Lower lobe of right lung (tissue), 2 donors: ENCODE measurements around the gene GMPR. TPM values are rescaled to one million over a fixed set of nuclear protein-coding genes. Genes with fewer than 3 reads are reported as not detected.

Source experiments
- ATAC-seq, 2 donors: fragments of 200-7000 bp; cut with Tn5 transposase; one replicate each; pipeline ENCODE4 v1.9.1; 2020 to 2022; ENCODE audit warnings: mild to moderate bottlenecking in 2 of 2, moderate library complexity in 2 of 2
- DNase-seq: peaks from one replicate; pipeline ENCODE4 v3.0.0-alpha.2; 2020
- H3K27ac ChIP-seq: fragments of 200-600 bp; one replicate; pipeline ENCODE4 v1.8.0; 2022
- H3K27me3 ChIP-seq: fragments of 200-600 bp; one replicate; pipeline ENCODE4 v1.8.0; 2022; ENCODE audit warnings: low read depth
- H3K36me3 ChIP-seq: fragments of 200-600 bp; one replicate; pipeline ENCODE4 v1.8.0; 2022; ENCODE audit warnings: mild to moderate bottlenecking
- H3K4me1 ChIP-seq: fragments of 200-600 bp; one replicate; pipeline ENCODE4 v1.8.0; 2022
- H3K4me3 ChIP-seq: fragments of 200-600 bp; one replicate; pipeline ENCODE4 v1.8.0; 2022; ENCODE audit warnings: mild to moderate bottlenecking
- H3K9me3 ChIP-seq: fragments of 200-600 bp; one replicate; pipeline ENCODE4 v1.8.0; 2022
- intact Hi-C: fragments of 100-400 bp; cut with DNase I; formaldehyde crosslinking; loops from one replicate; pipeline ENCODE4 v1.11.0; 2022
- total RNA-seq: library from RNA; stranded (reverse); fragmentation: NEBNext Ultra II Directional; extraction: Animal tissue kit (Norgen Biotek cat#: 25700); gene quantifications from one replicate; pipeline ENCODE4 v1.2.1, GENCODE V29; 2021
- TF ChIP-seq, protein P1 (sequence below): fragments of 200-600 bp; IDR thresholded peaks from one replicate; pipeline ENCODE4 v1.8.0; 2022; ENCODE audit warnings: antibody characterized with exemption, mild to moderate bottlenecking
- donor health status: DM: no; HTN: yes; CAD: no; lungs with severe emphysema.

The GMPR gene
- total RNA-seq, 1 donor from 2014 or later: 22.5 TPM

DNA sequence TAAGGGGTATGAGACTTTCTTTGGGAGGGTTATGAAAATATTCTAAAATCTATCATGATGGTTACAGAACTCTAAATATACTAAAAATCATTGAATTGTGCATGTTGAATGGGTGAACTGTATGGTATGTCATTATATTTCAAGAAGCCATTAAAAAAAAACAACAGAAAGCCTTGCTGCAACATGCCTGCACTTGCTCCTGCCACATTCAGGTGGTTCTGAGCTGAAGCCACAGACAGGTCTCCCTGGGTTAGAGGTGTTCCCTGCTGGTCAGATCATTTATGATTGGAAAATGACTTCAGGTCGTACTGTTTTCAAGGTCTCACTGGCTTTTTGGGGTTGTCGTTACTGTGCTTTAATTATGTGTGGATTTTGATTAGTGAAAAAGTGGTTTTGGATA is 13.3 kb downstream of the GMPR start:
- no peaks in the 10 kb centered on the region for H3K4me1 ChIP-seq
- no peaks in the 10 kb centered on the region for H3K9me3 ChIP-seq
- H3K27ac ChIP-seq: no peak overlapping the region
- peaks cover 21% of the 10 kb centered on the region for H3K36me3 ChIP-seq
- no peak for ATAC-seq
- no peaks in the 10 kb centered on the region for H3K27me3 ChIP-seq
- TF ChIP-seq, protein P1, sequence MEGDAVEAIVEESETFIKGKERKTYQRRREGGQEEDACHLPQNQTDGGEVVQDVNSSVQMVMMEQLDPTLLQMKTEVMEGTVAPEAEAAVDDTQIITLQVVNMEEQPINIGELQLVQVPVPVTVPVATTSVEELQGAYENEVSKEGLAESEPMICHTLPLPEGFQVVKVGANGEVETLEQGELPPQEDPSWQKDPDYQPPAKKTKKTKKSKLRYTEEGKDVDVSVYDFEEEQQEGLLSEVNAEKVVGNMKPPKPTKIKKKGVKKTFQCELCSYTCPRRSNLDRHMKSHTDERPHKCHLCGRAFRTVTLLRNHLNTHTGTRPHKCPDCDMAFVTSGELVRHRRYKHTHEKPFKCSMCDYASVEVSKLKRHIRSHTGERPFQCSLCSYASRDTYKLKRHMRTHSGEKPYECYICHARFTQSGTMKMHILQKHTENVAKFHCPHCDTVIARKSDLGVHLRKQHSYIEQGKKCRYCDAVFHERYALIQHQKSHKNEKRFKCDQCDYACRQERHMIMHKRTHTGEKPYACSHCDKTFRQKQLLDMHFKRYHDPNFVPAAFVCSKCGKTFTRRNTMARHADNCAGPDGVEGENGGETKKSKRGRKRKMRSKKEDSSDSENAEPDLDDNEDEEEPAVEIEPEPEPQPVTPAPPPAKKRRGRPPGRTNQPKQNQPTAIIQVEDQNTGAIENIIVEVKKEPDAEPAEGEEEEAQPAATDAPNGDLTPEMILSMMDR: no peak
- no peak overlapping the region for H3K4me3 ChIP-seq
- DNase-seq: no peak
- intact Hi-C loops: no loop called here

DNA sequence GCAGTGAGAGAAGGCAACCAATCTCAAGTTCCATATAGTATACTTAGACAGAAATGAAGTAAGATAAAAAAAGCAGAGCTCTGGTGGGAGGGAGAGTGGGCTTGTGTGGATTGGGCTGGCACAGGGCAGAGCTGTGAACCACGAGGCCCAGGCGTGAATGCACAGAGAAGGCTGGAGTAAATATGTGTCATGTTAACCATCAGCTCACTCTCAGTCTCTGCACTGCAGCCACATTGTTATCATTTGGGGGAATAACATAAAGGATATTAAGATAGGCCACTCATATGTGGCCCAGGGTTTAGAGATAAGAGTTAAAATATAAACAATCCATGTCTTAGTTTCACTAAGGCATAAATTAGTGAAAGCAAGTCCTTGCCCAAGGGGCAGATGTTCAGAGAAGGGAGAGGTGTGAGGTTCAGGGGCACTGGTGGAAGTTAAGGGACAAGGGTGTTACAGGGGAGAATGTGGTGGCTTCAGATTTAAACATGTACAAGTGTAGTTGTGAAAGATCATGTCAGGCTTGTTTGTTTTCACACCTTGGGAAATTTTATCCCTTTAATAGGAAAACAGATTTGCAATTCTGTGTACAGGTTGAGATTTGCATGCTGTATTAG is 14.4 kb downstream of the GMPR start:
- H3K4me3 ChIP-seq: no peak overlapping the region
- no peaks in the 10 kb centered on the region for H3K4me1 ChIP-seq
- no peaks in the 10 kb centered on the region for H3K27me3 ChIP-seq
- DNase-seq (no peak), ATAC-seq (no peak)
- no peak overlapping the region for H3K27ac ChIP-seq
- no peaks in the 10 kb centered on the region for H3K9me3 ChIP-seq
- H3K36me3 ChIP-seq: peaks cover 12% of the 10 kb centered on the region
- intact Hi-C loops: no loop called here
- TF ChIP-seq, protein P1: no peak

DNA sequence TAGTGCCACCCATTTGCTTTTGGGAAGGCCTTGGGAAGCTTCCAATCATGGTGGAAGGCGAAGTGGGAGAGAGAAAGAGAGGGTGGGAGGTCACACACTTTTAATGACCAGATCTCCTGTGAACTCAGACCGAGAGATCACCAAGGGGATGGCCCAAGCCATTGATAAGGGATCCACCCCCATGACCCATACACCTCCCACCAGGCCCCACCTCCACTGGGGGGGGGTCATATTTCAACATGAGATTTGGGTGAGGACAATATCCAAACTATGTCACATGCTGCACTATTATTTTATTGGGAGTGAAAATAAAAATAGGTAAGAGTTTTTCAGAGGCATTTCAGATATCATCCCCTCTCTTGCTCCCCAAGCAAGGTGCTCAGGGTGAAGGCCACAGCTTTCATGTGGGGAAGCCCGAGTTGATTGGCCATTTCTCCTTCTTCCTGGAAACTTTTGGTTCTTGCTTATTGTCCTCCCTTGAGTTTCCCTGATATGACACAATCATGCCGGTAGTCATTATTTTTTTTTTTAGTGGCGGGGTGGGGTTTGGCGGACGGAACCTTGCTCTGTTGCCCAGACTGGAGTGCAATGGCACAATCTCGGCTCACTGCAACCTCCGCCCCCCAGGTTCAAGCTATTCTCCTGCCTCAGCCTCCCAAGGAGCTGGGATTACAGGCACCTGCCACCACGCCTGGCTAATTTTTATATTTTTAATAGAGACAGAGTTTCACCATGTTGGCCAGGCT is 15.2 kb downstream of the GMPR start:
- intact Hi-C loops: no loop called here
- peaks cover 12% of the 10 kb centered on the region for H3K36me3 ChIP-seq

GRCh38 chr6:16254535-16254934 is 16.1 kb downstream of the GMPR start:
- Histone ChIP-seq H3K9me3 (no peaks in the 10 kb centered on the region), H3K27me3 (no peaks in the 10 kb centered on the region), H3K4me3 (no peak overlapping the region), H3K4me1 (no peaks in the 10 kb centered on the region), H3K27ac (no peak overlapping the region), H3K36me3 (peaks cover 12% of the 10 kb centered on the region)
- TF ChIP-seq, protein P1: no peak
- ATAC-seq (no peak), DNase-seq (no peak)
- intact Hi-C loops: no loop called here

More for the DNA sequence above, 15.2 kb downstream of the GMPR start:
- TF ChIP-seq, protein P1: no peak
- Histone ChIP-seq H3K4me3 (no peak overlapping the region), H3K9me3 (no peaks in the 10 kb centered on the region), H3K27ac (no peak overlapping the region), H3K4me1 (no peaks in the 10 kb centered on the region), H3K27me3 (no peaks in the 10 kb centered on the region)
- ATAC-seq: no peak
- DNase-seq: no peak

DNA sequence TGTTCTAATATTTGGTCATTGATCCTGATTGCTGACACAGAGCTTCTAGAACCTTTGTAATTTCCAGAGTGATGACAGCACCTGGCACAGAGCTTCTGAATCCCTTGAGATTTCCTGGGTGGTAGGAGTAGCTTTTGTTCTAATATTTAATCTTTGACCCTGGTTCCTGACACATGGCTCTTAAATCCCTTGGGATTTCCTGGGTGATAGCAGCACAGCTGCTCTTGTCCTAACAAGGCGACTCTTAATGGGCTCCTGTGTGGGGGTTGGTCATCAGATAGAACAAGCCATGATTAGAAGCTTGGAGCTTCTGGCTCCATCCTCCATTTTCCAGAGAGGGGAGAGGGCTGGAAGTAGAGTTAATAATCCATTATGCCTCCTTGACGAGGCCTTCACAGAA is 18.4 kb downstream of the GMPR start:
- TF ChIP-seq, protein P1: no peak
- Histone ChIP-seq H3K4me1 (no peaks in the 10 kb centered on the region), H3K4me3 (no peak overlapping the region), H3K27ac (no peak overlapping the region), H3K36me3 (no peaks in the 10 kb centered on the region), H3K9me3 (no peaks in the 10 kb centered on the region), H3K27me3 (no peaks in the 10 kb centered on the region)
- ATAC-seq (no peak), DNase-seq (no peak)
- intact Hi-C loops: no loop called here
